Vagina (tissue), 2 donors: ENCODE measurements around the gene FAM177B. TPM values are rescaled to one million over a fixed set of nuclear protein-coding genes. Genes with fewer than 3 reads are reported as not detected.

Source experiments
- DNase-seq, 2 donors: peaks; one replicate each; pipeline ENCODE4 v3.0.0-alpha.2; 2017; ENCODE audit errors: extremely low spot score in 2 of 2
- H3K27ac ChIP-seq: fragments of 200-600 bp; sonication (generic); one replicate; pipeline ENCODE4 v1.5.1; 2019
- H3K27me3 ChIP-seq: fragments of 200-600 bp; sonication (generic); one replicate; pipeline ENCODE4 v1.5.1; 2019
- H3K36me3 ChIP-seq, 2 donors: fragments of 200-600 bp; sonication (generic); one replicate each; pipeline ENCODE4 v1.5.1; 2017 to 2019
- H3K4me1 ChIP-seq: fragments of 200-600 bp; sonication (generic); one replicate; pipeline ENCODE4 v1.5.1; 2019
- H3K4me3 ChIP-seq, 2 donors: fragments of 200-600 bp; sonication (generic); 1 replicate in 1 of 2; 2 replicates in 1 of 2; pipeline ENCODE4 v1.5.1; 2016 to 2019
- H3K9me3 ChIP-seq: fragments of 200-600 bp; sonication (generic); one replicate; pipeline ENCODE4 v1.5.1; 2019
- POLR2A ChIP-seq, 2 donors: fragments of 450-650 bp; IDR thresholded peaks; one replicate each; pipeline ENCODE4 v1.6.1; 2017; ENCODE audit warnings: antibody characterized with exemption in 2 of 2, mild to moderate bottlenecking in 2 of 2, moderate library complexity in 2 of 2
- POLR2AphosphoS5 ChIP-seq, 2 donors: sonication (generic); formaldehyde crosslinking; IDR thresholded peaks; one replicate each; pipeline ENCODE4 v1.9.0; 2017; ENCODE audit warnings: antibody characterized with exemption in 2 of 2, mild to moderate bottlenecking in 2 of 2, low read depth in 1 of 2; ENCODE audit not compliant: insufficient read depth in 1 of 2
- intact Hi-C: fragments of 100-400 bp; cut with DNase I; formaldehyde crosslinking; loops from one replicate; pipeline ENCODE4 v1.15.1; 2023
- total RNA-seq: library from RNA; depleted of rRNA; stranded (reverse); fragments of >200 nt; gene quantifications from one replicate; pipeline ENCODE4 v1.2.3, GENCODE V29; 2016
- TF ChIP-seq, protein P1 (sequence below), 3 experiments: fragments of 450-650 bp in 2 of 3; fragments of 200-600 bp in 1 of 3; sonication (generic) in 1 of 3; IDR thresholded peaks; one replicate each; pipeline ENCODE4 v1.5.1; 2017 to 2019; ENCODE audit warnings: antibody characterized with exemption in 3 of 3, mild to moderate bottlenecking in 2 of 3, moderate library complexity in 2 of 3

FAM177B gene
- total RNA-seq, 1 donor from 2014 or later = not detected

- DNase-seq = no peak
- Histone ChIP-seq H3K4me3 (no peak overlapping the region), H3K4me1 (peaks cover 6% of the 10 kb centered on the region), H3K27me3 (no peaks in the 10 kb centered on the region), H3K9me3 (no peaks in the 10 kb centered on the region), H3K27ac (no peak overlapping the region), H3K36me3 (no peaks in the 10 kb centered on the region)
- no peak for TF ChIP-seq POLR2A (IDR thresholded peaks at IDR 0.05)
- no peak for TF ChIP-seq POLR2AphosphoS5 (IDR thresholded peaks at IDR 0.05; ENCODE audit: insufficient read depth in 1 of 2, low read depth in 1 of 2)
- TF ChIP-seq, protein P1, sequence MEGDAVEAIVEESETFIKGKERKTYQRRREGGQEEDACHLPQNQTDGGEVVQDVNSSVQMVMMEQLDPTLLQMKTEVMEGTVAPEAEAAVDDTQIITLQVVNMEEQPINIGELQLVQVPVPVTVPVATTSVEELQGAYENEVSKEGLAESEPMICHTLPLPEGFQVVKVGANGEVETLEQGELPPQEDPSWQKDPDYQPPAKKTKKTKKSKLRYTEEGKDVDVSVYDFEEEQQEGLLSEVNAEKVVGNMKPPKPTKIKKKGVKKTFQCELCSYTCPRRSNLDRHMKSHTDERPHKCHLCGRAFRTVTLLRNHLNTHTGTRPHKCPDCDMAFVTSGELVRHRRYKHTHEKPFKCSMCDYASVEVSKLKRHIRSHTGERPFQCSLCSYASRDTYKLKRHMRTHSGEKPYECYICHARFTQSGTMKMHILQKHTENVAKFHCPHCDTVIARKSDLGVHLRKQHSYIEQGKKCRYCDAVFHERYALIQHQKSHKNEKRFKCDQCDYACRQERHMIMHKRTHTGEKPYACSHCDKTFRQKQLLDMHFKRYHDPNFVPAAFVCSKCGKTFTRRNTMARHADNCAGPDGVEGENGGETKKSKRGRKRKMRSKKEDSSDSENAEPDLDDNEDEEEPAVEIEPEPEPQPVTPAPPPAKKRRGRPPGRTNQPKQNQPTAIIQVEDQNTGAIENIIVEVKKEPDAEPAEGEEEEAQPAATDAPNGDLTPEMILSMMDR (IDR thresholded peaks at IDR 0.05) = no peak
- intact Hi-C loops = no loop called here
Observed at GRCh38 chr1:222790115-222790514, 53.1 kb downstream of the FAM177B start.

DNA sequence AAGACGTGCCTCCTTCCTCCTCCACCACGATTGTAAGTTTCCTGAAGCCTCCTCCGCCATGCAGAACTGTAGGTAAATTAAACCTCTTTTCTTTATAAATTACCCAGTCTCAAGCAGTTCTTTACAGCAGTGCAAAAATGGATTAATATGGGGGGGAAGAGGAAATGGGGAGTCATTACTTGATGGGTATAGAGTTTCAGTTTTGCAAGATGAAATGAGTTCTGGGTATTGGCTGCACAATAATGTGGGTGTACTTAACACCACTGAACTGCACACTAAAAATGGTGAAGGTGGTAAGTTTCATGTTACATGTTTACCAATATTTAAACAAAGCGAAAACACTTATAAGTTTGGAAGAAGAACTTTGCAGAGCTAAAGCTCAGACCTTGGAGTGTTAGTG, 53.5 kb downstream of the FAM177B start:
- intact Hi-C loops = no loop called here
- H3K27me3 ChIP-seq = no peaks in the 10 kb centered on the region
- H3K36me3 ChIP-seq = no peaks in the 10 kb centered on the region
- DNase-seq = no peak
- TF ChIP-seq, protein P1 (IDR thresholded peaks at IDR 0.05) = no peak
- no peak for TF ChIP-seq POLR2A (IDR thresholded peaks at IDR 0.05)
- no peak overlapping the region for H3K27ac ChIP-seq
- H3K4me1 ChIP-seq = peaks cover 6% of the 10 kb centered on the region
- H3K9me3 ChIP-seq = no peaks in the 10 kb centered on the region
- H3K4me3 ChIP-seq = no peak overlapping the region

GRCh38 chr1:222791006-222791710, 54.2 kb downstream of the FAM177B start:
- H3K36me3 ChIP-seq = no peaks in the 10 kb centered on the region
- no peaks in the 10 kb centered on the region for H3K9me3 ChIP-seq
- H3K27me3 ChIP-seq = no peaks in the 10 kb centered on the region
- TF ChIP-seq POLR2AphosphoS5 (IDR thresholded peaks at IDR 0.05; ENCODE audit: insufficient read depth in 1 of 2, low read depth in 1 of 2) (no peak), POLR2A (IDR thresholded peaks at IDR 0.05) (no peak)
- TF ChIP-seq, protein P1 (IDR thresholded peaks at IDR 0.05) = no peak
- H3K4me1 ChIP-seq = peaks cover 6% of the 10 kb centered on the region
- no peak overlapping the region for H3K27ac ChIP-seq
- intact Hi-C loops = no loop called here
- DNase-seq = no peak
- H3K4me3 ChIP-seq = no peak overlapping the region

- H3K36me3 ChIP-seq = no peaks in the 10 kb centered on the region
- no peak for TF ChIP-seq POLR2AphosphoS5 (IDR thresholded peaks at IDR 0.05; ENCODE audit: insufficient read depth in 1 of 2, low read depth in 1 of 2)
- TF ChIP-seq, protein P1 (IDR thresholded peaks at IDR 0.05) = peak; percentile 25 to 58 (median 39)
- no peak for TF ChIP-seq POLR2A (IDR thresholded peaks at IDR 0.05)
- DNase-seq = no peak
- H3K27ac ChIP-seq = no peak overlapping the region
- intact Hi-C loops = loop anchor here (2.0 kb wide), 1 partner anchor 288 kb away; no protein-coding TSS in a partner anchor
- H3K4me1 ChIP-seq = peaks cover 4% of the 10 kb centered on the region
- H3K27me3 ChIP-seq = no peaks in the 10 kb centered on the region
- no peak overlapping the region for H3K4me3 ChIP-seq
- H3K9me3 ChIP-seq = no peaks in the 10 kb centered on the region
Observed at GRCh38 chr1:222792744-222793143, 55.7 kb downstream of the FAM177B start.

DNA sequence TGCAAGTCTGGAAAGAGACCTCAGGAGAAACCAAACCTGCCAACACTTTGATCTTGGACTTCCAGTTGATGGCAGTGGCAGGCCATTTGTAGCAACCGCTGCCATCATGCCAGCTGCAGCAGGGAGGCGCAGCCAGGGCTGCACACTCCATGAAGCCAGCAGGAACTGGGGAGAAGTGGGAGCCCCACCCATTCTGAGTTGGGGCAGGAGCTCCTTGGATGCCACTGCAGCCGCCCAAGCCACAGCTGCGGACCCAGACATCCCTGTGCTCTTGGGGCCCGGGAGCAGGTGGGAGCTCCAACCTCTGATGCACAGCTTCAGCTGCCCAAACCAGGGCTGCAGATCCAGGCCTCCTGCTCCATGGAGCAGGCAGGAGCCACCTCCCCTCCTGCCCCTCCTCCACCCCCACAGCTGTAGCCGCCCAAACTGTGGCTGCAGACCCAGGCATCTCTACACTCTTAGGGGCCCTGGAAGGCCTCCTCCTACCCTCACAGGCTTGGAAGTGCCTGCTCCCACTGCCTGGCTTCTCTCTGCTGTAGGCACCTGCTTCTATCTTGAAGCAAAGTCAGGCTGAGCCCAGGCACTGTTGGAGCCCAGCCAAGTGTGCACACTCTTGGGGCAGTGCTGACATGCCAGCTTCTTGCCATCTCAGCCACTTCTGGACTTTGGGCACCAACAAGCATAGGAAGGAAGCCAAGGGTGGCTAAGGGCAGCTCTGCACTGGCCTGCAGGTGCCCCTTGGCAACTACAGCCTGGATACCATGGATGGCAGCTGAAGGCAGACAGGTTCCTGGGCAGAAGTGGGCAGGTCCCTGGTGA, 57.9 kb downstream of the FAM177B start:
- TF ChIP-seq, protein P1 (IDR thresholded peaks at IDR 0.05) = no peak
- TF ChIP-seq POLR2AphosphoS5 (IDR thresholded peaks at IDR 0.05; ENCODE audit: insufficient read depth in 1 of 2, low read depth in 1 of 2) = no peak
- no peak for TF ChIP-seq POLR2A (IDR thresholded peaks at IDR 0.05)
- Histone ChIP-seq H3K27me3 (no peaks in the 10 kb centered on the region), H3K9me3 (no peaks in the 10 kb centered on the region), H3K27ac (no peak overlapping the region), H3K4me1 (no peaks in the 10 kb centered on the region), H3K4me3 (no peak overlapping the region), H3K36me3 (no peaks in the 10 kb centered on the region)
- DNase-seq = no peak
- intact Hi-C loops = no loop called here
